ENCODE measurements around the gene HIPK2.

The HIPK2 gene

GRCh38 chr7:139711991-139712743 is 65.6 kb downstream of the HIPK2 start:
- no peak for DNase-seq

GRCh38 chr7:139710036-139710435 is 67.8 kb downstream of the HIPK2 start:
- no peak for DNase-seq

- no peak for DNase-seq
Measured at GRCh38 chr7:139709485-139709884, 68.3 kb downstream of the HIPK2 start.

- no peak for DNase-seq
Measured at GRCh38 chr7:139708541-139708940, 69.3 kb downstream of the HIPK2 start.

DNA sequence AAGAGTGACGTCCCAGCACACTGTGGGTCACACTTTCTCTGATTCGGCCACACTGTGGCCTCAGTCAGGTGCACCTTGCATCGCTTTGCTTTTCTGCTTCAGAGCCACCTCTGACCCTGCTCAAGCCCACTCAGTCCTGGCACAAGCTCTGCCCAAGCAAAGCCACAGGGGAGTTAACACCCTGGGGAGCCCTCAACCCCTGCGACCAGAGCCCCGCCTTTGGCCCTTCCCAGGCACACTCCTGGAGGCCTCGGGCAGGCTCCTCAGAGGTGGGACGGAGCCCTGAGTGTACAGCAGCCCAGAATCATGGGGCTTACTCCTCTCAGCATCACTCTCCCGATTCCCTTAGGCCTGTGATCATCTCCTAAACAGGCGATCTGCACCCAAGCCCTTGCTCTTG is 71.0 kb downstream of the HIPK2 start:
- no peak for DNase-seq

DNA sequence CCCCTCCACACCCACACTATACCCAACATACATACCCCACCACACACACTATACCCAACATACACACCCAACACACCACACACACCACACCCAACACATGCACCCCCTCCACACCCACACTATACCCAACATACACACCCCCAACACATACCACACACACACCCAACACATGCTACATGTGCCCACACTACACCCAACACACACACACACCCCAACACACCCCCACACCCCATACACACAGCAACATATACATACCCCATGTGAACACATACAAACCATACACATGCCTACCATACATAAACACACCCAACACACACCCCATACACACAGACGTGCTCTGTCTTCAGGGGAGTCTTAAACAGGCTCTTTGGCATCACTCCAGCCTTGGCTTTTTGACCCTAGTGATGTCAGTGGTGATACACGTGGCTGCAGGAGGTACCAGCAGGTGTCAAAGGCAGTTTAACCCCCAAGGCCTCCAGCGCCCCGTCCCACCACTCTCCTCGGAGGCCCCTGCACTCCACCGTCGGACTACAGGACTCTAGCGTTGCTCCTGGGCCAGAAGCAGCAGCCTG is 73.4 kb downstream of the HIPK2 start:
- DNase-seq: no peak

- no peak for DNase-seq
Measured at GRCh38 chr7:139703487-139704307, 74.1 kb downstream of the HIPK2 start.

GRCh38 chr7:139702811-139703486 is 74.8 kb downstream of the HIPK2 start:
- DNase-seq: no peak

DNA sequence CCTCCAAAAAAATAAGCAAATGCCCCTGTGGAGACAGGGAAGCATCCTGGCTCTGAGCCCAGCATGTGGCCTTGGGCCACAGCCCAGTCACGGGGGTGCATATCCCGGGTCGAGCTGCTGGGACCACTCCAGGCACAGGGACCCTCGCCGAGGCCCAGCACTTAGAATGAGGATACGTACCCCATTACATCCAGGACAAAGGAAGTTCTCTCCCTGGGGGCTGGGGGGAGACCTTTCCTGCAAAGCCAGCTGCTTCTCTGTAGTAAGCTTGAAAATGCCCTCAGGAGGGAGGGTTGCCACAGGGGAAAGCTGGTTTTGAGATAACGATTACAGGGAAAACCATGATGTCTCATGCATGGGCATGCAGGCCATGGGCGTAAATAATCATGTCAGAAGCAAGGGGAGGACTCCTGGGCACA is 75.5 kb downstream of the HIPK2 start:
- no peak for DNase-seq

DNA sequence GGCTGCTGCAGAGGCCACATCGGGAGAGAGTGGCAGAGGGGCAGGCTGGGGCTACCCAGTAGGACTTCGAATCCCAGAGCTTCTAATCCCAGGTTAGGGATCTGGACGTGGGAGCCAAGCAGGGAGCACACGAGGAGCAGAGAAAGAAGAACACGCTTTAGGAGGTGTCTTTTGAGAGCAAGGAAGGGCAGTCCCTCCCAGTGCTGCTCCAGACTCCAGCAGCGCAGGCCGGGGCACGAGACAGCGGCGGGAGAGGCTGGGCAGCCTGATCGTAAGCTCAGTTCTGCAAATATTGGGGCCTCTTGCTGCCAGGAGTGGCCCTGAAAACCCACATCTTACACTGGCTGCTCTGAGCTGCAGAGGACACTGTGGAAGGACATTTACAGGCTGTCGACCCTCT is 75.9 kb downstream of the HIPK2 start:
- no peak for DNase-seq

DNA sequence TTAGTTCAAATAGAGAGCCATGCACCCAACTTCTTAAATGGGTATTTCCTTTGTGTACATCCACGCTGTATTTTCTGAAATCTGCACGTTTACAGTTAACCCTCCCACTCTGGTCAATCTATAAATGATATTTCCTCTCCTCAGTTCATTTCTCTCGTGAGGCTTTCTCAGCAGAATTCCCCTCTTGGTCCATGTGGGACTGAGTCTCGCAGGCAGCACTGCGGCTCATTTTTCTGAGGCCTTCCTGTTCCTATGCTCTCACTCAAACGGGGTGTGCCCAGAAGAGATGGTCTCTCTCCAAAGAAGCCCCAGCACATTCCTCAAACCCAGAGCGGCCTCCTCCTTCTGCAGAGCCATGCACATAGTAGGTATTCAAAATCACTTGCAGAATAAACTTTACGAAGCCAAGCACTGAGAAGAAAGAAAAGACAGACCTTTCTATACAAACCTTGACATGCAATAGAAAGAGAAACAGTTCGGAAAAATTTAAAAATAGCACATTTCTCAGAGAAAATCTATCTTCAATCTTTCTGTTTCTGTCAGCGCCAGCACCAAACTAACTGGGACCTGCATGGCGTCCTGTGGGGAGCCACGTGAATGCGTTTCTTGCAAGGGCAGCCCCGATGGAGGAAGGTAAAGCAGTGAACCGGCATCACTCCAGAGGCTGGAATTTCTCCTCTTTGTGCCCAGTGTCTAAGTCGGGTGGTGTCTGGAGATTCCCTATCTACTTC is 77.1 kb downstream of the HIPK2 start:
- DNase-seq: no peak

DNA sequence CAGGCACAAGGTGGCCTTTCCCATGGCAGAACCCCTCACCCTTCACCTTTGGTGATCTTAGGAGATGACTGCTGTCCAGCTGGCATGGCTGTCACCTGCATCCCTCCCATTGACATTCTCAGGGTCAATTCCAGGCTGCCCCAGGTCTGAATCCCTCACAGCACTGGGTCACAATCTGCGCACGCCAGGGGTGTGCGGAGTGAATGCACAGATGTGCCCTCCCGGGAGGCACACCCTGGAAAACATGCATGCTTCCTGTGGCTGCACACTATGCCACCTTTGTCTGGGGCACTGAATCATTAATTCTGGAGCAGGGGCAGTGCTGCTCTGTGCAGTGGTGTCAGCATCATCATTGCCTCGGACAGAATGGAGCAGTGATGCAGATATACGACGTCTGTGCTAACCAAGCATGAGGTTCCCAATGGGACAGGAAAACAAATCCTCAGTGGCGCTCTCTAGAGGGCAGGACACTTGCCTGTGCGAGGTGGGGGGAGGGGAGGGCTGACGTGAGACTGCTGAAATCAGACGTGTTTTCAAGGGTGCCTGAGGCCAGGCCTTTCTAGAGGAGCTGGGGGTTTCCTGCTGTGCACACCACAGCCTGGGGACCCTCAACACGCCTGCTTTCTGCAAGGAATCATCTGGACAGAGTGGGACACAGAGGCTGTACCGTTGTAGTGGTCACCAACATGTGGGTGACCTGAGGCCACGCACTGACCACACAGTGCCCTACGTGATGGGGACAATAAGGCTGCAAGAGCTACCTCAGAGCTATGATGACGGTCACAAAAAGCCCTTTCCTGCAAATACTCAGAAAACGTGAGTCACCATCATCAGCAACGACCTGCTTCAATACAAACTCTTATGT is 77.9 kb downstream of the HIPK2 start:
- no peak for DNase-seq

DNA sequence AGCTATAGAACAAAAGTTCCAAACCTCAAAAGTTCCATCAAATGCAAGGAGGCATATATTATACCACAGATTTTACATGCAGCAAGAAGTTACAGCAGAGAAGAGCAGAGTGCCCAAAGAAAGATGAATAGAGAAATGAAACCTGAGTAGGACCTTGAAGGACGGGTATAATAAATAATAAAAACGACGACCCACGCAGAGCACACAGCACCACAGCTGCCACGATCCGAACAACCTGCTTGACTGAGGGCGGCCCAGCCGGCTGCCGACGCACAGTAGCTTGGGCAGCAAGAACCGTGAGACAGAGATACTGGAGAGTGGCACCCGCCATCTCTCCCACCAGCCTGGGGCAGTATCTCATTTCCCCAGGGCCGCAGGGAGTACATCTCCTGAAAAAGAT is 79.0 kb downstream of the HIPK2 start:
- DNase-seq: no peak

DNA sequence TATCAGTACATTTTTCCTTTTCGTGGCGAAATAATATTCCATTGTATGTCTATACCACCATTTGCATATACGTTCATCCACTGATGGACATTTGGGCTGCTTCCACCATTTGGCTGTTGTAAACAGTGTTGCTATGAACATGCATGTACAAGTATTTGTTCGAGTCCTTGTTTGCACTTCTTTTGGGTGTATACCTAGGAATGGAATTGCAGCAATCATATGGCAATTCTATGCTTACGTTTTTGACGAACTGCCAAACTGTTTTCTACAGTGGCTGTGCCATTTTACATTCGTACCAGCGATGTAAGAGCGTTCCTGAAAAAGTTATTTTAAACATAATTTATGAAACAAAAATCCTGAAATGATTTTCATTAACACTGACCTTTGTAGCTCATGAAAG is 79.5 kb downstream of the HIPK2 start:
- DNase-seq: no peak

GRCh38 chr7:139697056-139697455 is 80.7 kb downstream of the HIPK2 start:
- peak; percentile 32 for DNase-seq

- no peak for DNase-seq
Measured at GRCh38 chr7:139696552-139696951, 81.2 kb downstream of the HIPK2 start.

- DNase-seq: no peak
Measured at GRCh38 chr7:139695588-139695987, 82.2 kb downstream of the HIPK2 start.

DNA sequence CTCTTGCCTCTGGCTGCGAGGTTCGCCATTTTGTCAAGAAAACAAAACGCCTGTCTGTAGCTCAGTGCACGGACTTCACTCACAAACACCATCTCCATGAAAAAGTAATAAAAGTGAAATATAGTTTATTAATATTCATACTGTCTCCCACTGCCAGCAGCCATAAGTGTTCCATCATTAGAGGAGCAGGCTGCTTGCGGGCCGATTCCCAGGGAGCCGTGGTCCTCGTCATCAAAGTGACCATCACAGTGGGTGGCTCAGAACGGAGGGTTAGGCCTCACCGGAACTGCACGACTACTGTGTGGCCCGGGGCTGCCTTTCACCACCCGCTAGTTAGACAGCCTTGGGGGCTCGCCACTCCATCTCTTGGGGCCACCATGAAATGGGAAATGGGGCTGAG is 82.7 kb downstream of the HIPK2 start:
- DNase-seq: no peak

DNA sequence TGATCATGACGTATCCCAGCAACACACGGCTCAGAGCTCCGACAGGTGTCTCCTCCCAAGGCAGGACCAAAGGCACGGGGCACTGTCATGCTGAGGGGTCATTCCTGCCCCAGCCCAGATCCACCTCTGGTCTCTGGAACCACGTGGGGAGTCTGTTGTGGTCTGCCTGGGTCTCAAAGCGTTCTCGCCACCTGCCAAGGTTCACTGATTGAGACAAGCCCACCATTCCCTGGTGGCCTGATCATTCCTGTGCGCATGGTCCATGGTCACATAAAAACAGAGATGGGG is 83.5 kb downstream of the HIPK2 start:
- no peak for DNase-seq

GRCh38 chr7:139693651-139694388 is 84.0 kb downstream of the HIPK2 start:
- DNase-seq: peak; percentile 44

DNA sequence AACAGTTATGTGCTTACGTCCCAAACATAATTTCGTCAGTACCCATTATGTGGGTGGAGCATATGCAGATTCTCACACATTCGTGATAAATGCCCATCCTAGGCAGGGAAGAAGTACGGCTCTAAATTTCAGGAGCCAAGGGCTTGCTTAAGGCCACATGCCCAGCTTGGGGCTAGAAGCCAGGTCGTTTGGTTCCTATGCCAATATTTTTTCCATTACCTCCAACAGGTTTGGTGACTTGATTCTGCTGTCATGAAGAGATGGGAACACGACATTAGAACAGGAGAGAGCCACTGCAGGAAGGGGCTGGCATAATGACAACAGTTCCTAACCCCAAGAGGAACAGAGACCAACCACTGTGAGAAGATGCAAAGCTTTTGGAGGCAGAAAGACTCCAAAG is 85.1 kb downstream of the HIPK2 start:
- no peak for DNase-seq
